ENCODE data around the gene VIT. TPM values are rescaled to one million over a fixed set of nuclear protein-coding genes. Genes with fewer than 3 reads are reported as not detected.

Gene VIT
- total RNA-seq, 1 donor from 2014 or later: 0.32 TPM

DNA sequence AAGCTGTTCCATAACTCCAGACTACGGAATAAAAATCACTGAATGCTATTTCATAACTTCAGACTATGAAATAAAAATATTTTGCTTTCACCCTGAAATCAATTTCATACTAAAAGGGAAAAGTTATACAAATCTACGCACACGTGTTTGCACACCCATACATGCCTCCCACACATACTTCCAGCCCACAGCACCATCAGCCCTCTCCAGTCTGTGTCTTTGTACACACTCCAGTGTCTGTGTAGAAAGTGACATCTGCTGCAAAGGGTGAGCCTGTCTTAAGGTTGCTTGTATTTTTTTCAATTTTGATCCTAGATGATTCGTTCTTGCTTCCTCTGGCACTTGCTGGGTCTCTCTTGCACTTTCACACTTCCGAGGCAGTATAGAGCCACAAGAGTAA lies 53.6 kb downstream of the VIT start:
- no peak for TF ChIP-seq CTCF (IDR thresholded peaks at IDR 0.05)
- H3K4me3 ChIP-seq: no peak overlapping the region
- no peak overlapping the region for H3K27ac ChIP-seq
- H3K36me3 ChIP-seq: no peaks in the 10 kb centered on the region
- no peaks in the 10 kb centered on the region for H3K27me3 ChIP-seq
- no peaks in the 10 kb centered on the region for H3K9me3 ChIP-seq
- intact Hi-C loops (cut with DNase I): no loop called here
- DNase-seq (no peak), ATAC-seq (no peak)
- H3K4me1 ChIP-seq: no peaks in the 10 kb centered on the region

GRCh38 chr2:36753706-36754221 lies 57.3 kb downstream of the VIT start:
- no peak for ATAC-seq
- DNase-seq: no peak
- Histone ChIP-seq H3K36me3 (no peaks in the 10 kb centered on the region), H3K27ac (no peak overlapping the region), H3K4me3 (no peak overlapping the region), H3K9me3 (no peaks in the 10 kb centered on the region), H3K4me1 (no peaks in the 10 kb centered on the region), H3K27me3 (no peaks in the 10 kb centered on the region)
- no peak for TF ChIP-seq CTCF (IDR thresholded peaks at IDR 0.05)
- intact Hi-C loops (cut with DNase I): no loop called here

GRCh38 chr2:36754578-36754977 lies 58.1 kb downstream of the VIT start:
- intact Hi-C loops (cut with DNase I): no loop called here

GRCh38 chr2:36756438-36756837 lies 59.9 kb downstream of the VIT start:
- no peaks in the 10 kb centered on the region for H3K36me3 ChIP-seq
- no peak overlapping the region for H3K27ac ChIP-seq
- ATAC-seq (no peak), DNase-seq (no peak)
- no peaks in the 10 kb centered on the region for H3K4me1 ChIP-seq
- no peaks in the 10 kb centered on the region for H3K27me3 ChIP-seq
- no peak overlapping the region for H3K4me3 ChIP-seq
- no peaks in the 10 kb centered on the region for H3K9me3 ChIP-seq
- intact Hi-C loops (cut with DNase I): no loop called here
- no peak for TF ChIP-seq CTCF (IDR thresholded peaks at IDR 0.05)

More at GRCh38 chr2:36754578-36754977, 58.1 kb downstream of the VIT start:
- Histone ChIP-seq H3K27ac (no peak overlapping the region), H3K4me3 (no peak overlapping the region), H3K4me1 (no peaks in the 10 kb centered on the region), H3K27me3 (no peaks in the 10 kb centered on the region), H3K9me3 (no peaks in the 10 kb centered on the region), H3K36me3 (no peaks in the 10 kb centered on the region)
- no peak for DNase-seq
- ATAC-seq: no peak
- TF ChIP-seq CTCF (IDR thresholded peaks at IDR 0.05): no peak

DNA sequence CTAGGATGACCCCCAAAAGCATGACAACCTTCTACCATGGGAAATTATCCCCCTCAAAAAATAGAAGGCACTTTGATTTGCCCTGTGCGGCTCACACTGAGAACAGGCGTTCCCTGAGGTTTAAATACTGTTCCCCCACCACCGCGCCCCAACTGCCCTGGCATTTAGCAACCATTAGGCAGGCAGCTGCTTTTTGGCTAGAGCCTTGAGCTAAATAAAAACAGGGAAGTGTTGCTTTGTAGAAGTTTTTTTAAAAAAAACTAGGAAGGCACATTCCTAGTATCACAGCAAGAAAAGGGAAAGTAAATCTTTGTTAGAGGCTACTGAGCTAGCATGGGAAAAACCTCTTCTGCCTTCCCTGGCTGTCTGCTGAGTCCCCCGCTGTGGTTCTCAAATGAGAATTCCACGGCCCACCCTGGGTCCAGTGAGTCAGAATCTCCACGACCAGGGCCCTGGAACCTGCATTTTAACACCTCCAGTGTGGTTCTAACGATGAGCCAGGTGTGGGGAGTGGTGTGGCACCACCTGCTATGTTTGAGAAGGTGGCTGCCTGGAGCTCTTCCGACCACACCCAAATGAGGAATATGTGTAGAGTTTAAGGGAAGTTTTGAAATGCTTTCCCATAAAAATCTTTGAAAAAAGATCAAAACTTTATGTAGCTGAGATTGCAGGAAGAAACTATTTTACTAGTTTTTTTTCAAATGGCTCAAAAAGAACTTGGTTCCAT lies 66.4 kb downstream of the VIT start:
- Histone ChIP-seq H3K4me1 (no peaks in the 10 kb centered on the region), H3K36me3 (no peaks in the 10 kb centered on the region), H3K4me3 (no peak overlapping the region), H3K27me3 (peaks cover 9% of the 10 kb centered on the region), H3K27ac (no peak overlapping the region), H3K9me3 (no peaks in the 10 kb centered on the region)
- DNase-seq (no peak), ATAC-seq (no peak)
- no peak for TF ChIP-seq CTCF (IDR thresholded peaks at IDR 0.05)
- intact Hi-C loops (cut with DNase I): no loop called here
